SK-N-SH treated with all-trans-retinoic acid at 6 μM for 48 hours (cell line): ENCODE measurements around the gene GDPGP1.

Experiments
- ATAC-seq: fragments of 200-7000 bp; cut with Tn5 transposase; 3 replicates; pipeline ENCODE4 v1.9.1; 2020; ENCODE audit warnings: mild to moderate bottlenecking, moderate library complexity
- ARNTL ChIP-seq: fragments of 450-650 bp; formaldehyde crosslinking; IDR thresholded peaks from 2 replicates; pipeline ENCODE4 v1.5.0; 2020; ENCODE audit warnings: low read depth, mild to moderate bottlenecking, moderate library complexity, borderline replicate concordance
- CSDC2 ChIP-seq: fragments of 250-450 bp; sonication (Bioruptor Pico); IDR thresholded peaks from 2 replicates; pipeline ENCODE4 v1.5.0; 2020; ENCODE audit warnings: mild to moderate bottlenecking, moderate library complexity
- ESRRG ChIP-seq: fragments of 250-450 bp; sonication (Bioruptor Pico); IDR thresholded peaks from 2 replicates; pipeline ENCODE4 v1.6.1; 2021; ENCODE audit warnings: mild to moderate bottlenecking
- GLIS3 ChIP-seq: fragments of 250-450 bp; sonication (Bioruptor Pico); IDR thresholded peaks from 2 replicates; pipeline ENCODE4 v1.5.0; 2020; ENCODE audit warnings: mild to moderate bottlenecking, moderate library complexity
- ISL1 ChIP-seq: fragments of 250-450 bp; sonication (Bioruptor Pico); IDR thresholded peaks from 2 replicates; pipeline ENCODE4 v2.1.2; 2022; ENCODE audit warnings: mild to moderate bottlenecking, moderate library complexity
- OSR1 ChIP-seq: fragments of 250-450 bp; sonication (Bioruptor Pico); IDR thresholded peaks from 2 replicates; pipeline ENCODE4 v1.8.0; 2022; ENCODE audit warnings: moderate library complexity, mild to moderate bottlenecking, inconsistent platforms
- PPARA ChIP-seq: fragments of 250-450 bp; sonication (Bioruptor Pico); IDR thresholded peaks from 2 replicates; pipeline ENCODE4 v1.5.0; 2020; ENCODE audit warnings: mild to moderate bottlenecking, borderline replicate concordance
- RARB ChIP-seq: fragments of 250-450 bp; sonication (Bioruptor Pico); IDR thresholded peaks from 2 replicates; pipeline ENCODE4 v1.8.0; 2021; ENCODE audit warnings: mild to moderate bottlenecking, moderate library complexity
- SNAI2 ChIP-seq: fragments of 250-450 bp; sonication (Bioruptor Pico); IDR thresholded peaks from 2 replicates; pipeline ENCODE4 v1.5.0; 2020; ENCODE audit warnings: mild to moderate bottlenecking, moderate library complexity
- TCF4 ChIP-seq: fragments of 250-450 bp; sonication (Bioruptor Pico); IDR thresholded peaks from 2 replicates; pipeline ENCODE4 v1.8.0; 2021; ENCODE audit warnings: mild to moderate bottlenecking, moderate library complexity, borderline replicate concordance
- TOX ChIP-seq: fragments of 250-450 bp; sonication (Bioruptor Pico); IDR thresholded peaks from 2 replicates; pipeline ENCODE4 v1.8.0; 2021; ENCODE audit warnings: mild to moderate bottlenecking, moderate library complexity, borderline replicate concordance
- TSHZ2 ChIP-seq: fragments of 250-450 bp; sonication (Bioruptor Pico); IDR thresholded peaks from 2 replicates; pipeline ENCODE4 v1.5.0; 2020; ENCODE audit warnings: mild to moderate bottlenecking, moderate library complexity
- ZC3H10 ChIP-seq: fragments of 250-450 bp; sonication (Bioruptor Pico); IDR thresholded peaks from 2 replicates; pipeline ENCODE4 v1.5.1; 2021; ENCODE audit warnings: mild to moderate bottlenecking, moderate library complexity
- ZFP3 ChIP-seq: fragments of 250-450 bp; sonication (Bioruptor Pico); IDR thresholded peaks from 2 replicates; pipeline ENCODE4 v1.5.0; 2020; ENCODE audit warnings: mild to moderate bottlenecking, moderate library complexity
- ZFP30 ChIP-seq: fragments of 450-650 bp; formaldehyde crosslinking; IDR thresholded peaks from 2 replicates; pipeline ENCODE4 v1.5.0; 2022; ENCODE audit warnings: mild to moderate bottlenecking, moderate library complexity
- ZNF565 ChIP-seq: fragments of 450-650 bp; formaldehyde crosslinking; conservative IDR thresholded peaks from 2 replicates; pipeline ENCODE4 v1.5.0; 2020; ENCODE audit warnings: low read depth, mild to moderate bottlenecking, moderate library complexity
- ZNF70 ChIP-seq: fragments of 450-650 bp; formaldehyde crosslinking; IDR thresholded peaks from 2 replicates; pipeline ENCODE4 v1.5.0; 2020; ENCODE audit warnings: mild to moderate bottlenecking, moderate library complexity
- ZNF8 ChIP-seq: fragments of 450-650 bp; formaldehyde crosslinking; IDR thresholded peaks from 2 replicates; pipeline ENCODE4 v1.5.0; 2020; ENCODE audit warnings: mild to moderate bottlenecking, moderate library complexity
- TF ChIP-seq, protein P1 (sequence below): fragments of 250-450 bp; sonication (Bioruptor Pico); IDR thresholded peaks from 2 replicates; pipeline ENCODE4 v1.8.0; 2020; ENCODE audit warnings: mild to moderate bottlenecking, moderate library complexity, borderline replicate concordance
- TF ChIP-seq, protein P2 (sequence below): fragments of 250-450 bp; sonication (Bioruptor Pico); IDR thresholded peaks from 2 replicates; pipeline ENCODE4 v1.5.1; 2021; ENCODE audit warnings: mild to moderate bottlenecking, moderate library complexity
- TF ChIP-seq, protein P3 (sequence below): fragments of 250-450 bp; sonication (Bioruptor Pico); IDR thresholded peaks from 2 replicates; pipeline ENCODE4 v1.8.0; 2021; ENCODE audit warnings: low read depth, mild to moderate bottlenecking, moderate library complexity, borderline replicate concordance

Gene GDPGP1

DNA sequence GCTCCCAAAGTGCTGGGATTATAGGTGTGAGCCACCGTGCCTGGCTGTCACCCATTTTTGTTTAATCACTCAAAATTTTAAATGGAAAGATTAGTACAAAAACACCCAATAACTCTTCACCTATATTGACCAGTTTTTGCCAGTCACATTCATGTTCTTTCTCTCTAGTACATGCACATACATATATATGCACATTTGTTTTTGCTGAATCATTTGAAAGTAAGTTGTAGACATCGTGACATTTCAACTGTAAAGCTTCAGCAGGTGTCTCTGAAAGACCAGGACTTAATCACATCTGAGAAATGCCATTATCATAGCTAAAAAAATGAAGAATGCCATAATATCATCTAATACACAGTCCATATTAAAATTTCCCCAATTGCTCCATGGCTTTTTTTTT lies 39.4 kb upstream of the GDPGP1 start:
- TF ChIP-seq TSHZ2 (CRISPR knock-in tag) = no peak
- ATAC-seq = no peak

GRCh38 chr15:90200534-90201129 lies 33.4 kb upstream of the GDPGP1 start:
- no peak for TF ChIP-seq ISL1 (CRISPR knock-in tag)
- TF ChIP-seq TOX (CRISPR knock-in tag) = no peak
- no peak for TF ChIP-seq ZNF70
- TF ChIP-seq, protein P1, sequence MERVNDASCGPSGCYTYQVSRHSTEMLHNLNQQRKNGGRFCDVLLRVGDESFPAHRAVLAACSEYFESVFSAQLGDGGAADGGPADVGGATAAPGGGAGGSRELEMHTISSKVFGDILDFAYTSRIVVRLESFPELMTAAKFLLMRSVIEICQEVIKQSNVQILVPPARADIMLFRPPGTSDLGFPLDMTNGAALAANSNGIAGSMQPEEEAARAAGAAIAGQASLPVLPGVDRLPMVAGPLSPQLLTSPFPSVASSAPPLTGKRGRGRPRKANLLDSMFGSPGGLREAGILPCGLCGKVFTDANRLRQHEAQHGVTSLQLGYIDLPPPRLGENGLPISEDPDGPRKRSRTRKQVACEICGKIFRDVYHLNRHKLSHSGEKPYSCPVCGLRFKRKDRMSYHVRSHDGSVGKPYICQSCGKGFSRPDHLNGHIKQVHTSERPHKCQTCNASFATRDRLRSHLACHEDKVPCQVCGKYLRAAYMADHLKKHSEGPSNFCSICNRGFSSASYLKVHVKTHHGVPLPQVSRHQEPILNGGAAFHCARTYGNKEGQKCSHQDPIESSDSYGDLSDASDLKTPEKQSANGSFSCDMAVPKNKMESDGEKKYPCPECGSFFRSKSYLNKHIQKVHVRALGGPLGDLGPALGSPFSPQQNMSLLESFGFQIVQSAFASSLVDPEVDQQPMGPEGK (CRISPR knock-in tag) = no peak
- TF ChIP-seq ZFP3 = no peak
- TF ChIP-seq ZNF8 = no peak
- TF ChIP-seq RARB = no peak
- TF ChIP-seq, protein P2, sequence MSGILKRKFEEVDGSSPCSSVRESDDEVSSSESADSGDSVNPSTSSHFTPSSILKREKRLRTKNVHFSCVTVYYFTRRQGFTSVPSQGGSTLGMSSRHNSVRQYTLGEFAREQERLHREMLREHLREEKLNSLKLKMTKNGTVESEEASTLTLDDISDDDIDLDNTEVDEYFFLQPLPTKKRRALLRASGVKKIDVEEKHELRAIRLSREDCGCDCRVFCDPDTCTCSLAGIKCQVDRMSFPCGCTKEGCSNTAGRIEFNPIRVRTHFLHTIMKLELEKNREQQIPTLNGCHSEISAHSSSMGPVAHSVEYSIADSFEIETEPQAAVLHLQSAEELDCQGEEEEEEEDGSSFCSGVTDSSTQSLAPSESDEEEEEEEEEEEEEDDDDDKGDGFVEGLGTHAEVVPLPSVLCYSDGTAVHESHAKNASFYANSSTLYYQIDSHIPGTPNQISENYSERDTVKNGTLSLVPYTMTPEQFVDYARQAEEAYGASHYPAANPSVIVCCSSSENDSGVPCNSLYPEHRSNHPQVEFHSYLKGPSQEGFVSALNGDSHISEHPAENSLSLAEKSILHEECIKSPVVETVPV (CRISPR knock-in tag) = no peak
- TF ChIP-seq ZFP30 (CRISPR knock-in tag) = no peak
- TF ChIP-seq, protein P3, sequence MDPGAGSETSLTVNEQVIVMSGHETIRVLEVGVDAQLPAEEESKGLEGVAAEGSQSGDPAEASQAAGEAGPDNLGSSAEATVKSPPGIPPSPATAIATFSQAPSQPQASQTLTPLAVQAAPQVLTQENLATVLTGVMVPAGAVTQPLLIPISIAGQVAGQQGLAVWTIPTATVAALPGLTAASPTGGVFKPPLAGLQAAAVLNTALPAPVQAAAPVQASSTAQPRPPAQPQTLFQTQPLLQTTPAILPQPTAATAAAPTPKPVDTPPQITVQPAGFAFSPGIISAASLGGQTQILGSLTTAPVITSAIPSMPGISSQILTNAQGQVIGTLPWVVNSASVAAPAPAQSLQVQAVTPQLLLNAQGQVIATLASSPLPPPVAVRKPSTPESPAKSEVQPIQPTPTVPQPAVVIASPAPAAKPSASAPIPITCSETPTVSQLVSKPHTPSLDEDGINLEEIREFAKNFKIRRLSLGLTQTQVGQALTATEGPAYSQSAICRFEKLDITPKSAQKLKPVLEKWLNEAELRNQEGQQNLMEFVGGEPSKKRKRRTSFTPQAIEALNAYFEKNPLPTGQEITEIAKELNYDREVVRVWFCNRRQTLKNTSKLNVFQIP (CRISPR knock-in tag) = no peak
- TF ChIP-seq PPARA = no peak
- TF ChIP-seq TSHZ2 (CRISPR knock-in tag) = no peak
- no peak for TF ChIP-seq OSR1 (CRISPR knock-in tag)
- no peak for TF ChIP-seq ARNTL (CRISPR knock-in tag)
- TF ChIP-seq TCF4 (CRISPR knock-in tag) = no peak
- no peak for TF ChIP-seq ZNF565 (CRISPR knock-in tag)
- no peak; the same call in 2 of the 3 replicates for ATAC-seq

- ATAC-seq = peak; percentile 91
- TF ChIP-seq ZNF8 (no peak), ESRRG (CRISPR knock-in tag) (no peak), OSR1 (CRISPR knock-in tag) (no peak), CSDC2 (CRISPR knock-in tag) (no peak), GLIS3 (CRISPR knock-in tag) (no peak), ISL1 (CRISPR knock-in tag) (no peak), ZC3H10 (CRISPR knock-in tag) (no peak), TCF4 (CRISPR knock-in tag) (no peak), SNAI2 (no peak), ZNF565 (CRISPR knock-in tag) (no peak), TOX (CRISPR knock-in tag) (no peak), RARB (no peak)
- TF ChIP-seq, protein P2 (CRISPR knock-in tag) = no peak
- TF ChIP-seq, protein P1 (CRISPR knock-in tag) = no peak
Measured at GRCh38 chr15:90201130-90201943, 32.7 kb upstream of the GDPGP1 start, which contains the start of gene SEMA4B. Gene SEMA4B (plus strand): TSS chr15:90201330. CDS start chr15:90201579, 249 bp downstream.
